HepG2 (cell line): ENCODE results near the gene SYNDIG1. TPM values are rescaled to one million over a fixed set of nuclear protein-coding genes. Genes with fewer than 3 reads are reported as not detected.

Experiments
- ATAC-seq: fragments of 200-7000 bp; cut with Tn5 transposase; 3 replicates; pipeline ENCODE4 v1.9.1; 2020; ENCODE audit warnings: mild to moderate bottlenecking, moderate library complexity
- BruUV-seq: library from RNA; stranded (reverse); fragments of 400-500 nt; replicated peaks from 2 replicates; lab custom pipeline; 2021; lab: Mats Ljungman, UMichigan
- CTCF ChIA-PET: fragments of 300-600 bp; formaldehyde crosslinking; extraction: SDS; loops from one replicate; lab custom pipeline; 2021; ENCODE audit warnings: low total read pairs, inconsistent platforms, low intra/inter-chr PET ratio; lab: Yijun Ruan, JAX
- POLR2A ChIA-PET: fragments of 350-600 bp; sonication (Branson Sonifier 250); formaldehyde crosslinking; loops from one replicate; lab custom pipeline; 2020; ENCODE audit warnings: antibody characterized with exemption, inconsistent platforms; lab: Yijun Ruan, JAX
- DNase-seq: peaks from one replicate; pipeline ENCODE4 v3.0.0-alpha.2; 2015; ENCODE audit warnings: low spot score
- FAIRE-seq: peaks from 3 replicates; lab custom pipeline; 2011; peaks lifted over from hg19 to GRCh38; lab: Jason Lieb, UNC
- H2AFZ ChIP-seq: one replicate; pipeline ENCODE4 v1.6.1; 2011; ENCODE audit warnings: low read length, inconsistent platforms
- H3K27ac ChIP-seq: fragments of 300-600 bp; 3 replicates; pipeline ENCODE4 v1.8.0; 2011; ENCODE audit warnings: mixed run types, mild to moderate bottlenecking, mixed read lengths, low read length, inconsistent platforms; ENCODE audit not compliant: insufficient read depth; ENCODE audit errors: extremely low read length
- H3K27me3 ChIP-seq, 2 experiments: fragments of 200-600 bp in 1 of 2; 2 replicates in 1 of 2; 3 replicates in 1 of 2; pipeline versions ENCODE4 v1.6.0 to v1.8.0; 2011; ENCODE audit warnings: low read length in 2 of 2, mild to moderate bottlenecking in 2 of 2, moderate library complexity in 2 of 2, inconsistent platforms in 1 of 2; ENCODE audit not compliant: insufficient read depth in 2 of 2, control insufficient read depth in 1 of 2
- H3K36me3 ChIP-seq, 2 experiments: fragments of 200-600 bp in 1 of 2; replicated peaks in 1 of 2; 2 replicates in 1 of 2; 3 replicates in 1 of 2; pipeline versions ENCODE4 v1.5.1 to v1.8.0; 2011; ENCODE audit warnings: low read length in 2 of 2, inconsistent platforms in 1 of 2; ENCODE audit not compliant: insufficient read depth in 2 of 2, control insufficient read depth in 1 of 2
- H3K4me1 ChIP-seq: 2 replicates; pipeline ENCODE4 v1.5.1; 2012; ENCODE audit warnings: low read length, inconsistent platforms; ENCODE audit not compliant: insufficient read depth
- H3K4me2 ChIP-seq: 2 replicates; pipeline ENCODE4 v1.6.0; 2011; ENCODE audit warnings: low read depth, low read length, inconsistent platforms
- H3K4me3 ChIP-seq, 3 experiments: fragments of 200-600 bp in 1 of 3; sonication (generic), shearing (Covaris generic) in 1 of 3; replicated peaks in 1 of 3; 2 replicates each; pipeline ENCODE4 v1.5.1; 2011 to 2016; ENCODE audit warnings: low read length in 3 of 3, inconsistent platforms in 2 of 3, low read depth in 2 of 3, mild to moderate bottlenecking in 2 of 3, control low read depth in 1 of 3, mixed read lengths in 1 of 3; ENCODE audit not compliant: insufficient read depth in 1 of 3
- H3K79me2 ChIP-seq: one replicate; pipeline ENCODE4 v1.6.1; 2011; ENCODE audit warnings: low read length, inconsistent platforms; ENCODE audit not compliant: insufficient read depth
- H3K9ac ChIP-seq: 2 replicates; pipeline ENCODE4 v1.6.0; 2011; ENCODE audit warnings: mild to moderate bottlenecking, low read depth, low read length, inconsistent platforms; ENCODE audit not compliant: insufficient read depth
- H3K9me3 ChIP-seq: 2 replicates; pipeline ENCODE4 v1.5.1; 2012; ENCODE audit warnings: mild to moderate bottlenecking, low read length
- H4K20me1 ChIP-seq: 2 replicates; pipeline ENCODE4 v1.6.0; 2011; ENCODE audit warnings: inconsistent platforms, mild to moderate bottlenecking, low read length, moderate library complexity; ENCODE audit not compliant: insufficient read depth
- FOXK1 ChIP-seq: sonication (generic); formaldehyde crosslinking; IDR thresholded peaks from 2 replicates; pipeline ENCODE4 v1.4.0; 2020; ENCODE audit warnings: low read depth, missing genetic modification reagents, borderline replicate concordance
- NR1H2 ChIP-seq: sonication (generic); formaldehyde crosslinking; IDR thresholded peaks from 2 replicates; pipeline ENCODE4 v1.8.1; 2022; ENCODE audit warnings: low read depth, missing genetic modification reagents, borderline replicate concordance
- PHF5A ChIP-seq: IDR thresholded peaks from one replicate; pipeline ENCODE4 v1.6.1; 2018; ENCODE audit warnings: low read depth, missing genetic modification reagents; ENCODE audit not compliant: unreplicated experiment
- SNAPC4 ChIP-seq: sonication (generic); formaldehyde crosslinking; IDR thresholded peaks from 2 replicates; pipeline ENCODE4 v1.4.0; 2020; ENCODE audit warnings: mild to moderate bottlenecking, missing genetic modification reagents
- TBP ChIP-seq: sonication (generic); formaldehyde crosslinking; IDR thresholded peaks from 2 replicates; pipeline ENCODE4 v1.5.0; 2020; ENCODE audit warnings: missing genetic modification reagents
- TEF ChIP-seq: sonication (generic); formaldehyde crosslinking; IDR thresholded peaks from 2 replicates; pipeline ENCODE4 v1.5.0; 2020; ENCODE audit warnings: missing genetic modification reagents
- WGBS: methylation state at CpG from one replicate; pipeline ENCODE4 v1.1.6; 2017; ENCODE audit warnings: low lambda C conversion rate; 5-methylcytosine and 5-hydroxymethylcytosine counted together
- in situ Hi-C: cut with HindIII; loops from 2 replicates; pipeline ENCODE4 v1.10.0; 2017; ENCODE audit warnings: low pct_unique_long_range_greater_than_20kb; ENCODE audit not compliant: extremely low pct_ligation_motif_present
- intact Hi-C: fragments of 100-400 bp; cut with micrococcal nuclease; formaldehyde crosslinking; loops from one replicate; pipeline ENCODE4 v1.10.0; 2022; ENCODE audit not compliant: unreplicated experiment
- polyA plus RNA-seq, 8 experiments: library from polyadenylated mRNA; depleted of rRNA in 3 of 8; stranded (reverse) in 7 of 8; unstranded in 1 of 8; fragments of >200 nt; fragmentation: Illumina TruSeq in 4 of 8; extraction: Trizol in 4 of 8; gene quantifications; 2 replicates each; pipeline versions ENCODE4 v1.2.1 to v1.2.3, GENCODE V29; 2011 to 2016; ENCODE audit warnings: low read depth in 4 of 8, missing spikeins in 1 of 8, mixed read lengths in 1 of 8; ENCODE audit not compliant: insufficient read depth in 1 of 8
- total RNA-seq, 5 experiments: library from RNA; depleted of rRNA; stranded (reverse); fragments of >200 nt; fragmentation: Illumina TruSeq; extraction: Trizol; gene quantifications; 2 replicates each; pipeline ENCODE4 v1.2.3, GENCODE V29; 2016; ENCODE audit warnings: low read depth in 1 of 5

Gene SYNDIG1
- total and polyA plus RNA-seq, 2 of the 13 experiments (the other 11 are each of a cell fraction or from before 2014, with no cell fraction given) = not detected

- no TSS peak for BruUV-seq
- ChIA-PET POLR2A (no interaction called here), CTCF (no interaction called here)
- ATAC-seq = no peak
- Histone ChIP-seq H2AFZ (no peak overlapping the region), H3K9ac (no peak overlapping the region), H3K27ac (no peak overlapping the region), H3K9me3 (no peaks in the 10 kb centered on the region), H3K4me2 (no peak overlapping the region), H3K4me1 (no peaks in the 10 kb centered on the region), H3K36me3 (no peaks in the 10 kb centered on the region), H3K79me2 (no peaks in the 10 kb centered on the region), H4K20me1 (no peaks in the 10 kb centered on the region), H3K4me3 (no peak overlapping the region), H3K27me3 (peaks cover 12 to 64% of the 10 kb centered on the region in 2 experiments; a peak in 3 of 5 replicates)
- 15% methylated on average over 14 of the region's 14 CpGs for WGBS
- no peak for TF ChIP-seq TEF (CRISPR knock-in tag)
- no peak for TF ChIP-seq FOXK1 (CRISPR knock-in tag)
- no peak for TF ChIP-seq SNAPC4
- no peak for TF ChIP-seq TBP
- TF ChIP-seq PHF5A = no peak
- no peak for TF ChIP-seq NR1H2
- in situ Hi-C loops = no loop called here
- intact Hi-C loops = no loop called here
- DNase-seq = no peak
- no peak for FAIRE-seq
These were observed 225.5 kb downstream of the SYNDIG1 start for GRCh38 chr20:24694727-24695528.
